ENCODE results near the gene MOCS1. TPM values are rescaled to one million over a fixed set of nuclear protein-coding genes. Genes with fewer than 3 reads are reported as not detected.

The MOCS1 gene
- total and polyA plus RNA-seq, 2 donors from 2014 or later = 25.9 to 41.3 TPM

- no peak overlapping the region for H3K27ac ChIP-seq (ENCODE audit: low read depth in 2 of 2, low read length in 2 of 2)
- FAIRE-seq = no peak
Measured at GRCh38 chr6:39935241-39935640, 979 bp upstream of the MOCS1 start.

GRCh38 chr6:39933669-39934130, 562 bp downstream of the MOCS1 start:
- DNase-seq = peak in 3 of 5 donors; percentile 18 to 38 (median 22)
- H3K9ac ChIP-seq (ENCODE audit: low read length in 3 of 3) = peak overlapping the region in 2 of 3 donors; percentile 65 to 88
- no peak for TF ChIP-seq CTCF (IDR thresholded peaks at IDR 0.05; ENCODE audit: borderline replicate concordance, extremely low read depth, insufficient read depth)
- FAIRE-seq = no peak
- H3K36me3 ChIP-seq (ENCODE audit: control insufficient read depth in 2 of 3, insufficient read depth in 3 of 3, low read length in 3 of 3) = no peaks in the 10 kb centered on the region
- peak overlapping the region; percentile 44 to 88 (median 88) for H3K4me3 ChIP-seq (ENCODE audit: low read length in 3 of 3)
- H3K27me3 ChIP-seq (ENCODE audit: control insufficient read depth, insufficient read depth, low read length) = no peaks in the 10 kb centered on the region
- H3K4me1 ChIP-seq (ENCODE audit: control insufficient read depth in 2 of 3, insufficient read depth in 2 of 3, low read depth in 1 of 3, low read length in 3 of 3) = peaks cover 0 to 40% (median 28%) of the 10 kb centered on the region in 3 donors
- intact Hi-C loops (cut with DNase I) = no loop called here
- H3K9me3 ChIP-seq (ENCODE audit: control insufficient read depth in 2 of 3, insufficient read depth in 1 of 3, low read length in 3 of 3) = no peaks in the 10 kb centered on the region
- peak overlapping the region; percentile 78 to 87 for H3K27ac ChIP-seq (ENCODE audit: low read depth in 2 of 2, low read length in 2 of 2)

More at GRCh38 chr6:39935241-39935640, 979 bp upstream of the MOCS1 start:
- TF ChIP-seq CTCF (IDR thresholded peaks at IDR 0.05; ENCODE audit: borderline replicate concordance, extremely low read depth, insufficient read depth) = no peak
- no peak overlapping the region for H3K4me3 ChIP-seq (ENCODE audit: low read length in 3 of 3)
- no peak for DNase-seq
- peaks cover 0 to 28% (median 21%) of the 10 kb centered on the region in 3 donors for H3K4me1 ChIP-seq (ENCODE audit: control insufficient read depth in 2 of 3, insufficient read depth in 2 of 3, low read depth in 1 of 3, low read length in 3 of 3)
- H3K9ac ChIP-seq (ENCODE audit: low read length in 3 of 3) = no peak overlapping the region
- no peaks in the 10 kb centered on the region for H3K9me3 ChIP-seq (ENCODE audit: control insufficient read depth in 2 of 3, insufficient read depth in 1 of 3, low read length in 3 of 3)
- intact Hi-C loops (cut with DNase I) = no loop called here
- no peaks in the 10 kb centered on the region for H3K36me3 ChIP-seq (ENCODE audit: control insufficient read depth in 2 of 3, insufficient read depth in 3 of 3, low read length in 3 of 3)
- H3K27me3 ChIP-seq (ENCODE audit: control insufficient read depth, insufficient read depth, low read length) = no peaks in the 10 kb centered on the region

GRCh38 chr6:39932386-39932910, 1.8 kb downstream of the MOCS1 start:
- Histone ChIP-seq H3K27me3 (ENCODE audit: control insufficient read depth, insufficient read depth, low read length) (no peaks in the 10 kb centered on the region), H3K36me3 (ENCODE audit: control insufficient read depth in 2 of 3, insufficient read depth in 3 of 3, low read length in 3 of 3) (no peaks in the 10 kb centered on the region), H3K4me1 (ENCODE audit: control insufficient read depth in 2 of 3, insufficient read depth in 2 of 3, low read depth in 1 of 3, low read length in 3 of 3) (peaks cover 0 to 46% (median 30%) of the 10 kb centered on the region in 3 donors), H3K27ac (ENCODE audit: low read depth in 2 of 2, low read length in 2 of 2) (peak overlapping the region; percentile 55 to 69), H3K4me3 (ENCODE audit: low read length in 3 of 3) (peak overlapping the region in 2 of 3 donors; percentile 88), H3K9ac (ENCODE audit: low read length in 3 of 3) (peak overlapping the region in 1 of 3 donors; percentile 88), H3K9me3 (ENCODE audit: control insufficient read depth in 2 of 3, insufficient read depth in 1 of 3, low read length in 3 of 3) (no peaks in the 10 kb centered on the region)
- FAIRE-seq (no peak), DNase-seq (no peak)
- TF ChIP-seq CTCF (IDR thresholded peaks at IDR 0.05; ENCODE audit: borderline replicate concordance, extremely low read depth, insufficient read depth) = no peak
- intact Hi-C loops (cut with DNase I) = no loop called here
